NCI-H2196 (cell line): ENCODE measurements around the gene NBDY.
"Not testable (repeated sequence)": the region's sequence is repeated elsewhere in the genome, so short reads cannot be mapped to it uniquely, and the experiment has no call there.

Source experiments
- DNase-seq: peaks from one replicate; lab custom pipeline; 2025; ENCODE audit not compliant: unreplicated experiment; lab: John Stamatoyannopoulos, UW

Gene NBDY

GRCh38 chrX:56764153-56764974 lies 35.3 kb downstream of the NBDY start:
- DNase-seq, result no peak

- no peak for DNase-seq
Observed at GRCh38 chrX:56764975-56765791, 36.1 kb downstream of the NBDY start.

GRCh38 chrX:56765811-56766553 lies 36.9 kb downstream of the NBDY start:
- no peak for DNase-seq

- DNase-seq, result no peak
Observed at GRCh38 chrX:56766554-56767347, 37.7 kb downstream of the NBDY start.

GRCh38 chrX:56767348-56768119 lies 38.5 kb downstream of the NBDY start:
- DNase-seq, result not testable (repeated sequence)

- DNase-seq, result not testable (repeated sequence)
Observed at GRCh38 chrX:56768120-56768660, 39.1 kb downstream of the NBDY start.

GRCh38 chrX:56772675-56773521 lies 43.9 kb downstream of the NBDY start:
- DNase-seq, result not testable (repeated sequence)

GRCh38 chrX:56773522-56774060 lies 44.5 kb downstream of the NBDY start:
- not testable (repeated sequence) for DNase-seq

GRCh38 chrX:56778099-56778923 lies 49.3 kb downstream of the NBDY start:
- not testable (repeated sequence) for DNase-seq

GRCh38 chrX:56778924-56779468 lies 50.0 kb downstream of the NBDY start:
- DNase-seq, result not testable (repeated sequence)

- not testable (repeated sequence) for DNase-seq
Observed at GRCh38 chrX:56780681-56781649, 51.9 kb downstream of the NBDY start.

- no peak for DNase-seq
Observed at GRCh38 chrX:56782352-56782751, 53.3 kb downstream of the NBDY start.

GRCh38 chrX:56782791-56783449 lies 53.9 kb downstream of the NBDY start:
- DNase-seq, result no peak

GRCh38 chrX:56783450-56783831 lies 54.4 kb downstream of the NBDY start:
- no peak for DNase-seq

GRCh38 chrX:56783996-56784620 lies 55.1 kb downstream of the NBDY start:
- DNase-seq, result no peak
